Liver (tissue), 9 donors: ENCODE measurements around the gene GRAMD2B. TPM values are rescaled to one million over a fixed set of nuclear protein-coding genes. Genes with fewer than 3 reads are reported as not detected.

Source experiments
- DNase-seq: peaks from one replicate; pipeline ENCODE4 v3.0.0-alpha.2; 2017; ENCODE audit warnings: low spot score
- H3K27ac ChIP-seq, 2 donors: one replicate each; pipeline ENCODE4 v1.7.0; 2013; ENCODE audit warnings: inconsistent platforms in 2 of 2, low read length in 2 of 2, control low read depth in 1 of 2, low read depth in 1 of 2, mild to moderate bottlenecking in 1 of 2
- H3K27me3 ChIP-seq, 4 donors: one replicate each; pipeline versions ENCODE4 v1.6.1 to v1.7.0; 2013; ENCODE audit warnings: low read length in 3 of 4, inconsistent platforms in 1 of 4, mild to moderate bottlenecking in 1 of 4, moderate library complexity in 1 of 4; ENCODE audit not compliant: control insufficient read depth in 4 of 4, insufficient read depth in 4 of 4
- H3K36me3 ChIP-seq, 4 donors: one replicate each; pipeline versions ENCODE4 v1.6.1 to v1.7.0; 2013; ENCODE audit warnings: low read length in 3 of 4, mild to moderate bottlenecking in 3 of 4, low read depth in 1 of 4, moderate library complexity in 1 of 4; ENCODE audit not compliant: control insufficient read depth in 4 of 4, insufficient read depth in 3 of 4
- H3K4me1 ChIP-seq, 4 donors: one replicate each; pipeline versions ENCODE4 v1.6.1 to v1.7.0; 2013; ENCODE audit warnings: low read length in 3 of 4, mild to moderate bottlenecking in 3 of 4, moderate library complexity in 1 of 4; ENCODE audit not compliant: control insufficient read depth in 4 of 4, insufficient read depth in 4 of 4
- H3K4me3 ChIP-seq, 3 donors: one replicate each; pipeline versions ENCODE4 v1.6.1 to v1.7.0; 2013; ENCODE audit warnings: low read length in 3 of 3, control low read depth in 1 of 3, low read depth in 1 of 3, mild to moderate bottlenecking in 1 of 3
- H3K9ac ChIP-seq, 2 donors: one replicate each; pipeline ENCODE4 v1.7.0; 2013; ENCODE audit warnings: low read length in 2 of 2, mild to moderate bottlenecking in 2 of 2, moderate library complexity in 2 of 2, control low read depth in 1 of 2, low read depth in 1 of 2
- H3K9me3 ChIP-seq, 4 donors: one replicate each; pipeline versions ENCODE4 v1.6.1 to v1.7.0; 2013; ENCODE audit warnings: low read length in 3 of 4; ENCODE audit not compliant: control insufficient read depth in 4 of 4
- ATF3 ChIP-seq: IDR thresholded peaks from 2 replicates; pipeline ENCODE4 v1.6.1; 2016; ENCODE audit warnings: antibody characterized with exemption
- CTCF ChIP-seq: fragments of 150-350 bp; IDR thresholded peaks from 2 replicates; pipeline ENCODE4 v1.5.1; 2017; ENCODE audit warnings: improper control_type of control experiment, low read depth, low read length; ENCODE audit not compliant: missing input control
- EGR1 ChIP-seq, 2 donors: IDR thresholded peaks; 2 replicates each; pipeline ENCODE4 v1.6.1; 2016 to 2018; ENCODE audit warnings: antibody characterized with exemption in 2 of 2, low read depth in 2 of 2
- FOXA1 ChIP-seq: IDR thresholded peaks from 2 replicates; pipeline ENCODE4 v1.6.1; 2016; ENCODE audit warnings: antibody characterized with exemption
- FOXA2 ChIP-seq: IDR thresholded peaks from 2 replicates; pipeline ENCODE4 v1.6.1; 2016; ENCODE audit warnings: antibody characterized with exemption
- GABPA ChIP-seq, 2 donors: IDR thresholded peaks in 1 of 2; conservative IDR thresholded peaks in 1 of 2; 2 replicates each; pipeline ENCODE4 v1.6.1; 2016; ENCODE audit warnings: antibody characterized with exemption in 2 of 2, mild to moderate bottlenecking in 1 of 2, moderate library complexity in 1 of 2
- HNF4A ChIP-seq, 2 donors: conservative IDR thresholded peaks; 2 replicates each; pipeline ENCODE4 v1.6.1; 2016; ENCODE audit warnings: antibody characterized with exemption in 2 of 2, mild to moderate bottlenecking in 2 of 2
- HNF4G ChIP-seq: IDR thresholded peaks from 2 replicates; pipeline ENCODE4 v1.6.1; 2016; ENCODE audit warnings: antibody characterized with exemption
- JUND ChIP-seq, 2 donors: IDR thresholded peaks; 2 replicates each; pipeline ENCODE4 v1.6.1; 2016; ENCODE audit warnings: antibody characterized with exemption in 2 of 2
- NR2F2 ChIP-seq: IDR thresholded peaks from 2 replicates; pipeline ENCODE4 v1.6.1; 2016; ENCODE audit warnings: antibody characterized with exemption
- RAD21 ChIP-seq, 2 donors: IDR thresholded peaks; 2 replicates each; pipeline ENCODE4 v1.6.1; 2016; ENCODE audit warnings: antibody characterized with exemption in 2 of 2, mild to moderate bottlenecking in 2 of 2
- REST ChIP-seq: IDR thresholded peaks from 2 replicates; pipeline ENCODE4 v1.6.1; 2016; ENCODE audit warnings: antibody characterized with exemption, mild to moderate bottlenecking
- RXRA ChIP-seq, 2 donors: IDR thresholded peaks; 2 replicates each; pipeline ENCODE4 v1.6.1; 2017 to 2018; ENCODE audit warnings: antibody characterized with exemption in 2 of 2, mild to moderate bottlenecking in 1 of 2
- SP1 ChIP-seq: IDR thresholded peaks from 2 replicates; pipeline ENCODE4 v1.6.1; 2018; ENCODE audit warnings: antibody characterized with exemption, mild to moderate bottlenecking
- TAF1 ChIP-seq: conservative IDR thresholded peaks from 2 replicates; pipeline ENCODE4 v1.6.1; 2016; ENCODE audit warnings: antibody characterized with exemption, mild to moderate bottlenecking
- YY1 ChIP-seq: IDR thresholded peaks from 2 replicates; pipeline ENCODE4 v1.6.1; 2016; ENCODE audit warnings: antibody characterized with exemption, mild to moderate bottlenecking
- polyA plus RNA-seq, 2 donors: library from polyadenylated mRNA; stranded (reverse) in 1 of 2; unstranded in 1 of 2; fragments of 200-250 nt in 1 of 2; fragments of >200 nt in 1 of 2; fragmentation: Nextera tagmentation in 1 of 2; extraction: Ambion mirVana in 1 of 2; gene quantifications; one replicate each; pipeline versions ENCODE4 v1.2.1 to v1.2.3, GENCODE V29; 2013 to 2015
- total RNA-seq, 2 donors: library from RNA; depleted of rRNA; stranded (reverse); fragments of >200 nt; gene quantifications; one replicate each; pipeline ENCODE4 v1.2.3, GENCODE V29; 2014
- TF ChIP-seq, protein P1 (sequence below): IDR thresholded peaks from 2 replicates; pipeline ENCODE4 v1.6.1; 2016; ENCODE audit warnings: antibody characterized with exemption
- TF ChIP-seq, protein P2 (sequence below): IDR thresholded peaks from 2 replicates; pipeline ENCODE4 v1.6.1; 2016; ENCODE audit warnings: antibody characterized with exemption
- donor health status: healthy.
- donor health status: healthy.
- donor health status: healthy.
- donor health status: healthy.
- donor health status: healthy.

Gene GRAMD2B
- total and polyA plus RNA-seq, 4 donors, result 6.5 to 24.1 (median 13.5) TPM

- Histone ChIP-seq H3K9me3 (no peaks in the 10 kb centered on the region), H3K27ac (no peak overlapping the region), H3K27me3 (no peaks in the 10 kb centered on the region), H3K4me1 (peaks cover 0 to 10% (median 5%) of the 10 kb centered on the region in 4 donors), H3K9ac (no peak overlapping the region), H3K36me3 (no peaks in the 10 kb centered on the region), H3K4me3 (no peak overlapping the region)
- no peak for DNase-seq
- no peak for TF ChIP-seq HNF4A (conservative IDR thresholded peaks at IDR 0.05)
- TF ChIP-seq GABPA (IDR thresholded peaks at IDR 0.05 in 1 of 2, conservative IDR thresholded peaks at IDR 0.05 in 1 of 2), result no peak
- TF ChIP-seq, protein P1, sequence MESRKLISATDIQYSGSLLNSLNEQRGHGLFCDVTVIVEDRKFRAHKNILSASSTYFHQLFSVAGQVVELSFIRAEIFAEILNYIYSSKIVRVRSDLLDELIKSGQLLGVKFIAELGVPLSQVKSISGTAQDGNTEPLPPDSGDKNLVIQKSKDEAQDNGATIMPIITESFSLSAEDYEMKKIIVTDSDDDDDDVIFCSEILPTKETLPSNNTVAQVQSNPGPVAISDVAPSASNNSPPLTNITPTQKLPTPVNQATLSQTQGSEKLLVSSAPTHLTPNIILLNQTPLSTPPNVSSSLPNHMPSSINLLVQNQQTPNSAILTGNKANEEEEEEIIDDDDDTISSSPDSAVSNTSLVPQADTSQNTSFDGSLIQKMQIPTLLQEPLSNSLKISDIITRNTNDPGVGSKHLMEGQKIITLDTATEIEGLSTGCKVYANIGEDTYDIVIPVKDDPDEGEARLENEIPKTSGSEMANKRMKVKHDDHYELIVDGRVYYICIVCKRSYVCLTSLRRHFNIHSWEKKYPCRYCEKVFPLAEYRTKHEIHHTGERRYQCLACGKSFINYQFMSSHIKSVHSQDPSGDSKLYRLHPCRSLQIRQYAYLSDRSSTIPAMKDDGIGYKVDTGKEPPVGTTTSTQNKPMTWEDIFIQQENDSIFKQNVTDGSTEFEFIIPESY, result no peak
- TF ChIP-seq EGR1 (IDR thresholded peaks at IDR 0.05; ENCODE audit: low read depth in 2 of 2), result no peak
- no peak for TF ChIP-seq JUND (IDR thresholded peaks at IDR 0.05)
- TF ChIP-seq FOXA2, result no peak
- TF ChIP-seq ATF3, result no peak
- no peak for TF ChIP-seq HNF4G
- TF ChIP-seq NR2F2, result no peak
- TF ChIP-seq RXRA (IDR thresholded peaks at IDR 0.05), result no peak
- TF ChIP-seq REST, result no peak
- TF ChIP-seq FOXA1, result no peak
- TF ChIP-seq SP1, result no peak
- TF ChIP-seq YY1, result no peak
- no peak for TF ChIP-seq CTCF
- no peak for TF ChIP-seq RAD21 (IDR thresholded peaks at IDR 0.05)
- TF ChIP-seq TAF1, result no peak
Observed at GRCh38 chr5:126520593-126520953, 97.4 kb downstream of the GRAMD2B start.

- Histone ChIP-seq H3K4me3 (no peak overlapping the region), H3K9me3 (no peaks in the 10 kb centered on the region), H3K27me3 (no peaks in the 10 kb centered on the region), H3K4me1 (peaks cover 0 to 10% (median 5%) of the 10 kb centered on the region in 4 donors), H3K27ac (no peak overlapping the region), H3K9ac (no peak overlapping the region), H3K36me3 (no peaks in the 10 kb centered on the region)
- no peak for DNase-seq
- TF ChIP-seq REST, result no peak
- TF ChIP-seq YY1, result no peak
- no peak for TF ChIP-seq GABPA (IDR thresholded peaks at IDR 0.05 in 1 of 2, conservative IDR thresholded peaks at IDR 0.05 in 1 of 2)
- TF ChIP-seq RAD21 (IDR thresholded peaks at IDR 0.05), result no peak
- TF ChIP-seq RXRA (IDR thresholded peaks at IDR 0.05), result no peak
- TF ChIP-seq ATF3, result no peak
- TF ChIP-seq CTCF, result no peak
- TF ChIP-seq JUND (IDR thresholded peaks at IDR 0.05), result no peak
- TF ChIP-seq, protein P2, sequence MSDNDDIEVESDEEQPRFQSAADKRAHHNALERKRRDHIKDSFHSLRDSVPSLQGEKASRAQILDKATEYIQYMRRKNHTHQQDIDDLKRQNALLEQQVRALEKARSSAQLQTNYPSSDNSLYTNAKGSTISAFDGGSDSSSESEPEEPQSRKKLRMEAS, result no peak
- no peak for TF ChIP-seq HNF4A (conservative IDR thresholded peaks at IDR 0.05)
- TF ChIP-seq HNF4G, result no peak
Observed at GRCh38 chr5:126521130-126521529, 97.9 kb downstream of the GRAMD2B start.
